K562 (cell line): ENCODE results near the gene MAP4K4. TPM values are rescaled to one million over a fixed set of nuclear protein-coding genes. Genes with fewer than 3 reads are reported as not detected.
A peak's percentile ranks its signal among the peaks of the same experiment; 100 is the strongest.

Source experiments
- ATAC-seq: fragments of 200-7000 bp; cut with Tn5 transposase; 3 replicates; pipeline ENCODE4 v1.9.1; 2020; ENCODE audit warnings: moderate library complexity
- BruUV-seq: library from RNA; stranded (reverse); fragments of 400-500 nt; replicated peaks from 2 replicates; lab custom pipeline; 2021; lab: Mats Ljungman, UMichigan
- CTCF ChIA-PET: fragments of 300-600 bp; formaldehyde crosslinking; extraction: SDS; loops from one replicate; lab custom pipeline; 2021; ENCODE audit warnings: low intra/inter-chr PET ratio; lab: Yijun Ruan, JAX
- POLR2A ChIA-PET: fragments of 300-600, 350-650 bp; sonication (Branson Sonifier 250); formaldehyde crosslinking; extraction: SDS; loops from one replicate; lab custom pipeline; 2021; ENCODE audit warnings: antibody characterized with exemption, inconsistent platforms; lab: Yijun Ruan, JAX
- DNase-seq, 4 experiments: peaks; one replicate each; pipeline versions ENCODE4 v3.0.0 to v3.0.0-alpha.2; 2011 to 2018; ENCODE audit warnings: low spot score in 3 of 4, mixed read lengths in 3 of 4; ENCODE audit errors: extremely low read depth in 1 of 4
- FAIRE-seq: peaks from 2 replicates; lab custom pipeline; 2011; peaks lifted over from hg19 to GRCh38; lab: Jason Lieb, UNC
- H2AFZ ChIP-seq: 2 replicates; pipeline ENCODE4 v1.6.0; 2011; ENCODE audit warnings: low read depth, low read length, control low read depth, inconsistent platforms
- H3K27ac ChIP-seq: fragments of 200-600 bp; 3 replicates; pipeline ENCODE4 v1.8.0; 2011; ENCODE audit warnings: low read depth, mild to moderate bottlenecking, control low read depth, inconsistent platforms, low read length, moderate library complexity, mixed read lengths; ENCODE audit errors: extremely low read depth
- H3K27me3 ChIP-seq, 2 experiments: fragments of 300-600 bp in 1 of 2; 2 replicates in 1 of 2; 3 replicates in 1 of 2; pipeline versions ENCODE4 v1.6.0 to v1.8.0; 2011; ENCODE audit warnings: inconsistent platforms in 2 of 2, low read length in 2 of 2, mild to moderate bottlenecking in 1 of 2, mixed read lengths in 1 of 2, moderate library complexity in 1 of 2; ENCODE audit not compliant: control insufficient read depth in 2 of 2, insufficient read depth in 2 of 2
- H3K36me3 ChIP-seq: fragments of 300-600 bp; 3 replicates; pipeline ENCODE4 v1.8.0; 2011; ENCODE audit warnings: mild to moderate bottlenecking, low read length, inconsistent platforms; ENCODE audit not compliant: control insufficient read depth, insufficient read depth
- H3K4me1 ChIP-seq, 2 experiments: fragments of 200-600 bp in 1 of 2; replicated peaks in 1 of 2; 2 replicates in 1 of 2; 3 replicates in 1 of 2; pipeline versions ENCODE4 v1.5.1 to v1.8.0; 2011; ENCODE audit warnings: inconsistent platforms in 2 of 2, low read length in 2 of 2, mild to moderate bottlenecking in 1 of 2, mixed read lengths in 1 of 2, moderate library complexity in 1 of 2; ENCODE audit not compliant: control insufficient read depth in 2 of 2, insufficient read depth in 2 of 2
- H3K4me2 ChIP-seq: 2 replicates; pipeline ENCODE4 v1.6.1; 2011; ENCODE audit warnings: low read length, control low read depth, inconsistent platforms, mixed read lengths; ENCODE audit not compliant: insufficient read depth
- H3K4me3 ChIP-seq: fragments of 200-600 bp; sonication (generic), shearing (Covaris generic); 2 replicates; pipeline ENCODE4 v1.5.1; 2016; ENCODE audit warnings: control low read depth, inconsistent platforms
- H3K79me2 ChIP-seq: fragments of 200-600 bp; 3 replicates; pipeline ENCODE4 v1.8.0; 2011; ENCODE audit warnings: low read length, inconsistent platforms; ENCODE audit not compliant: control insufficient read depth, insufficient read depth
- H3K9ac ChIP-seq, 2 experiments: 2 replicates each; pipeline versions ENCODE4 v1.6.0 to v1.6.1; 2011; ENCODE audit warnings: low read depth in 2 of 2, low read length in 2 of 2, control low read depth in 1 of 2, inconsistent platforms in 1 of 2, mild to moderate bottlenecking in 1 of 2, mixed read lengths in 1 of 2; ENCODE audit not compliant: insufficient read depth in 1 of 2
- H3K9me1 ChIP-seq: one replicate; pipeline ENCODE4 v1.6.0; 2011; ENCODE audit warnings: inconsistent platforms, mild to moderate bottlenecking, low read length, moderate library complexity; ENCODE audit not compliant: control insufficient read depth, insufficient read depth
- H3K9me3 ChIP-seq: replicated peaks from 2 replicates; pipeline ENCODE4 v1.5.1; 2011; ENCODE audit warnings: low read depth, low read length, inconsistent platforms; ENCODE audit not compliant: control insufficient read depth, insufficient read depth
- H4K20me1 ChIP-seq: replicated peaks from 2 replicates; pipeline ENCODE4 v1.6.1; 2011; ENCODE audit warnings: low read length, inconsistent platforms, mixed read lengths; ENCODE audit not compliant: control insufficient read depth, insufficient read depth
- BHLHE40 ChIP-seq: IDR thresholded peaks from 2 replicates; pipeline ENCODE4 v1.6.1; 2011; ENCODE audit warnings: low read length, improper control_type of control experiment
- ELF1 ChIP-seq: fragments of 200-800 bp; sonication (Bioruptor generic); IDR thresholded peaks from 2 replicates; pipeline ENCODE4 v1.6.1; 2016; ENCODE audit warnings: missing genetic modification characterization, missing compliant biosample characterization
- ELF4 ChIP-seq: fragments of 450-650 bp; formaldehyde crosslinking; IDR thresholded peaks from 2 replicates; pipeline ENCODE4 v1.4.0; 2022; ENCODE audit warnings: missing genetic modification characterization
- GTF2E2 ChIP-seq: fragments of 200-800 bp; sonication (Bioruptor generic); IDR thresholded peaks from 2 replicates; pipeline ENCODE4 v1.6.1; 2016; ENCODE audit warnings: missing genetic modification characterization, missing compliant biosample characterization
- HEY1 ChIP-seq: fragments of 250-450 bp; sonication (Bioruptor Pico); IDR thresholded peaks from 2 replicates; pipeline ENCODE4 v1.5.0; 2020; ENCODE audit warnings: mild to moderate bottlenecking, moderate library complexity, borderline replicate concordance
- POLR2AphosphoS5 ChIP-seq: IDR thresholded peaks from 2 replicates; pipeline ENCODE4 v1.6.1; 2011; ENCODE audit warnings: mild to moderate bottlenecking, low read depth, low read length, moderate library complexity; ENCODE audit not compliant: control insufficient read depth, insufficient read depth
- ZBED1 ChIP-seq: IDR thresholded peaks from 2 replicates; pipeline ENCODE4 v1.6.1; 2014
- ZNF696 ChIP-seq: fragments of 250-450 bp; sonication (Bioruptor Pico); conservative IDR thresholded peaks from 2 replicates; pipeline ENCODE4 v1.4.0; 2020; ENCODE audit warnings: mild to moderate bottlenecking, moderate library complexity
- ZNF76 ChIP-seq: fragments of 250-450 bp; sonication (Bioruptor Pico); IDR thresholded peaks from 2 replicates; pipeline ENCODE4 v1.4.0; 2020; ENCODE audit warnings: mild to moderate bottlenecking, moderate library complexity, borderline replicate concordance
- WGBS: fragments of 100-300 bp; shearing (Covaris generic); methylation state at CpG from one replicate; pipeline ENCODE4 v1.1.6; 2016; ENCODE audit warnings: low coverage, mixed read lengths; ENCODE audit not compliant: insufficient coverage; ENCODE audit errors: missing lambda C conversion rate; 5-methylcytosine and 5-hydroxymethylcytosine counted together
- in situ Hi-C: fragments of 300-500 bp; cut with MboI; formaldehyde crosslinking; loops from 4 replicates; pipeline ENCODE4 v1.15.0; 2018; ENCODE audit warnings: inconsistent platforms, mixed read lengths
- intact Hi-C: fragments of 100-400 bp; cut with micrococcal nuclease; formaldehyde crosslinking; loops from 2 replicates; pipeline ENCODE4 v1.14.2; 2022
- polyA plus RNA-seq, 8 experiments: library from polyadenylated mRNA; depleted of rRNA in 4 of 8; stranded (reverse) in 5 of 8; unstranded in 3 of 8; fragments of >200 nt; fragmentation: Nextera tagmentation in 2 of 8; fragmentation: Illumina TruSeq in 1 of 8; extraction: Ambion mirVana in 2 of 8; extraction: Trizol in 1 of 8; gene quantifications; 2 replicates each; pipeline versions ENCODE4 v1.2.1 to v1.2.3, GENCODE V29; 2011 to 2014; ENCODE audit warnings: inconsistent platforms in 1 of 8, missing spikeins in 1 of 8
- total RNA-seq, 7 experiments: library from RNA; depleted of rRNA in 6 of 7; stranded (reverse); fragments of >200 nt in 6 of 7; fragmentation: Illumina TruSeq in 2 of 7; extraction: Trizol in 2 of 7; gene quantifications; 2 replicates each; pipeline versions ENCODE4 v1.2.1 to v1.2.3, GENCODE V29; 2011 to 2021; ENCODE audit warnings: low replicate concordance in 1 of 7
- TF ChIP-seq, protein P1 (sequence below): fragments of 450-650 bp; formaldehyde crosslinking; IDR thresholded peaks from 2 replicates; pipeline ENCODE4 v1.4.0; 2020; ENCODE audit warnings: mild to moderate bottlenecking, mixed read lengths
- TF ChIP-seq, protein P2 (sequence below): fragments of 250-450 bp; sonication (Bioruptor Pico); IDR thresholded peaks from 2 replicates; pipeline ENCODE4 v1.8.0; 2021; ENCODE audit warnings: moderate library complexity, mild to moderate bottlenecking, inconsistent platforms
- TF ChIP-seq, protein P3 (sequence below): fragments of 450-650 bp; IDR thresholded peaks from 2 replicates; pipeline ENCODE4 v1.7.0; 2016; ENCODE audit warnings: borderline replicate concordance
- TF ChIP-seq, protein P4 (sequence below): fragments of 450-650 bp; formaldehyde crosslinking; IDR thresholded peaks from 2 replicates; pipeline ENCODE4 v1.4.0; 2022; ENCODE audit warnings: missing genetic modification characterization
- TF ChIP-seq, protein P5 (sequence below): fragments of 250-450 bp; sonication (Bioruptor Pico); IDR thresholded peaks from 2 replicates; pipeline ENCODE4 v1.8.0; 2022; ENCODE audit warnings: moderate library complexity, mild to moderate bottlenecking, inconsistent platforms
- TF ChIP-seq, protein P6 (sequence below), 2 experiments: fragments of 450-650 bp in 1 of 2; sonication (generic) in 1 of 2; formaldehyde crosslinking in 1 of 2; IDR thresholded peaks in 1 of 2; conservative IDR thresholded peaks in 1 of 2; 2 replicates each; pipeline versions ENCODE4 v1.6.1 to v1.8.1; 2016 to 2023; ENCODE audit warnings: mild to moderate bottlenecking in 2 of 2, moderate library complexity in 2 of 2, inconsistent platforms in 1 of 2, missing genetic modification reagents in 1 of 2

Gene MAP4K4
- total and polyA plus RNA-seq, 9 of the 15 experiments (the other 6 are each of a cell fraction or from before 2014, with no cell fraction given) = 7.6 to 76.4 (median 50.6) TPM

DNA sequence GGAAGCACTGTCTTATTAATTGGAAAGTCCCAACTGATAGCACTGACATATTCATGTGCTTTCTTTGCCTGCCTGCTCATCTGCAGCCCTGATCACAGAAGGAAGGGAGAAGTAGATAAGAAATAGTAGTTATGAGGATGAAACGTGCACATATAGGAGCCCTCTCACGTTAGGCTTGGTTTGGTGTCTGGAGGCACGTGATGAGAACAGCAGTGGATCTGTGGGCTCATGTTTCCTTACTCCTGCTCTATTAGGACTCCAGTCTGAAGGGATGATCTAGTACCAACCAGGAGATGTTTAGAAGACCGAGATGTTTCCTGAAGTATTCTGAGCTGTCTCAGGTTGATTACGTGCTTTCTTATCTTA is 84.9 kb downstream of the MAP4K4 start (continued):
- no peak for TF ChIP-seq GTF2E2 (tag)
- TF ChIP-seq BHLHE40 = peak; percentile 91
- TF ChIP-seq, protein P1, sequence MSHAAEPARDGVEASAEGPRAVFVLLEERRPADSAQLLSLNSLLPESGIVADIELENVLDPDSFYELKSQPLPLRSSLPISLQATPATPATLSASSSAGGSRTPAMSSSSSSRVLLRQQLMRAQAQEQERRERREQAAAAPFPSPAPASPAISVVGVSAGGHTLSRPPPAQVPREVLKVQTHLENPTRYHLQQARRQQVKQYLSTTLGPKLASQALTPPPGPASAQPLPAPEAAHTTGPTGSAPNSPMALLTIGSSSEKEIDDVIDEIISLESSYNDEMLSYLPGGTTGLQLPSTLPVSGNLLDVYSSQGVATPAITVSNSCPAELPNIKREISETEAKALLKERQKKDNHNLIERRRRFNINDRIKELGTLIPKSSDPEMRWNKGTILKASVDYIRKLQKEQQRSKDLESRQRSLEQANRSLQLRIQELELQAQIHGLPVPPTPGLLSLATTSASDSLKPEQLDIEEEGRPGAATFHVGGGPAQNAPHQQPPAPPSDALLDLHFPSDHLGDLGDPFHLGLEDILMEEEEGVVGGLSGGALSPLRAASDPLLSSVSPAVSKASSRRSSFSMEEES (CRISPR knock-in tag) = peak; percentile 15; the same call in 1 of the 2 replicates
- TF ChIP-seq, all 486 proteins: peak for 6

- ChIA-PET CTCF (no interaction called here), POLR2A (no interaction called here)
- 89% methylated on average over 3 of the region's 3 CpGs for WGBS
- FAIRE-seq = no peak
- intact Hi-C loops (no loop called here), in situ Hi-C loops (no loop called here)
- H3K4me3 ChIP-seq = no peak overlapping the region
- H2AFZ ChIP-seq = no peak overlapping the region
- no peaks in the 10 kb centered on the region for H3K9me3 ChIP-seq
- no peak overlapping the region for H3K4me2 ChIP-seq
- ATAC-seq = no peak
- H3K9me1 ChIP-seq = no peaks in the 10 kb centered on the region
- no peaks in the 10 kb centered on the region for H3K27me3 ChIP-seq
- no peak overlapping the region for H3K9ac ChIP-seq
- H3K79me2 ChIP-seq = peaks cover 59% of the 10 kb centered on the region
- H3K27ac ChIP-seq = no peak overlapping the region
- H3K36me3 ChIP-seq = peaks cover 10% of the 10 kb centered on the region; the same call in 2 of the 3 replicates
- peaks cover 20% of the 10 kb centered on the region for H4K20me1 ChIP-seq
- no peak for DNase-seq
- peaks cover 0 to 10% of the 10 kb centered on the region in 2 experiments; a peak in 3 of 5 replicates for H3K4me1 ChIP-seq
- no TSS peak for BruUV-seq
- TF ChIP-seq ELF4 (no peak), POLR2AphosphoS5 (no peak), ZBED1 (no peak), ZNF696 (CRISPR knock-in tag) (no peak), HEY1 (CRISPR knock-in tag) (no peak), ZNF76 (no peak), ELF1 (tag) (no peak)
- TF ChIP-seq, protein P2, sequence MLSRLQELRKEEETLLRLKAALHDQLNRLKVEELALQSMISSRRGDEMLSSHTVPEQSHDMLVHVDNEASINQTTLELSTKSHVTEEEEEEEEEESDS (CRISPR knock-in tag) = no peak
- TF ChIP-seq, protein P3, sequence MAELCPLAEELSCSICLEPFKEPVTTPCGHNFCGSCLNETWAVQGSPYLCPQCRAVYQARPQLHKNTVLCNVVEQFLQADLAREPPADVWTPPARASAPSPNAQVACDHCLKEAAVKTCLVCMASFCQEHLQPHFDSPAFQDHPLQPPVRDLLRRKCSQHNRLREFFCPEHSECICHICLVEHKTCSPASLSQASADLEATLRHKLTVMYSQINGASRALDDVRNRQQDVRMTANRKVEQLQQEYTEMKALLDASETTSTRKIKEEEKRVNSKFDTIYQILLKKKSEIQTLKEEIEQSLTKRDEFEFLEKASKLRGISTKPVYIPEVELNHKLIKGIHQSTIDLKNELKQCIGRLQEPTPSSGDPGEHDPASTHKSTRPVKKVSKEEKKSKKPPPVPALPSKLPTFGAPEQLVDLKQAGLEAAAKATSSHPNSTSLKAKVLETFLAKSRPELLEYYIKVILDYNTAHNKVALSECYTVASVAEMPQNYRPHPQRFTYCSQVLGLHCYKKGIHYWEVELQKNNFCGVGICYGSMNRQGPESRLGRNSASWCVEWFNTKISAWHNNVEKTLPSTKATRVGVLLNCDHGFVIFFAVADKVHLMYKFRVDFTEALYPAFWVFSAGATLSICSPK = no peak
- TF ChIP-seq, protein P4, sequence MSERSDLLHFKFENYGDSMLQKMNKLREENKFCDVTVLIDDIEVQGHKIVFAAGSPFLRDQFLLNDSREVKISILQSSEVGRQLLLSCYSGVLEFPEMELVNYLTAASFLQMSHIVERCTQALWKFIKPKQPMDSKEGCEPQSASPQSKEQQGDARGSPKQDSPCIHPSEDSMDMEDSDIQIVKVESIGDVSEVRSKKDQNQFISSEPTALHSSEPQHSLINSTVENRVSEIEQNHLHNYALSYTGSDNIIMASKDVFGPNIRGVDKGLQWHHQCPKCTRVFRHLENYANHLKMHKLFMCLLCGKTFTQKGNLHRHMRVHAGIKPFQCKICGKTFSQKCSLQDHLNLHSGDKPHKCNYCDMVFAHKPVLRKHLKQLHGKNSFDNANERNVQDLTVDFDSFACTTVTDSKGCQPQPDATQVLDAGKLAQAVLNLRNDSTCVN = no peak
- TF ChIP-seq, protein P5, sequence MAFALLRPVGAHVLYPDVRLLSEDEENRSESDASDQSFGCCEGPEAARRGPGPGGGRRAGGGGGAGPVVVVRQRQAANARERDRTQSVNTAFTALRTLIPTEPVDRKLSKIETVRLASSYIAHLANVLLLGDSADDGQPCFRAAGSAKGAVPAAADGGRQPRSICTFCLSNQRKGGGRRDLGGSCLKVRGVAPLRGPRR (CRISPR knock-in tag) = no peak
- TF ChIP-seq, protein P6, sequence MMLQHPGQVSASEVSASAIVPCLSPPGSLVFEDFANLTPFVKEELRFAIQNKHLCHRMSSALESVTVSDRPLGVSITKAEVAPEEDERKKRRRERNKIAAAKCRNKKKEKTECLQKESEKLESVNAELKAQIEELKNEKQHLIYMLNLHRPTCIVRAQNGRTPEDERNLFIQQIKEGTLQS (IDR thresholded peaks at IDR 0.05) = no peak
- TF ChIP-seq, protein P6 (CRISPR knock-in tag; conservative IDR thresholded peaks at IDR 0.05) = no peak
These were observed 89.6 kb downstream of the MAP4K4 start for GRCh38 chr2:101787097-101787496.
